T47D (cell line): Measurements from ENCODE around the gene AAK1.
"Not testable (repeated sequence)": the region's sequence is repeated elsewhere in the genome, so short reads cannot be mapped to it uniquely, and the experiment has no call there.

ENCODE experiments used
- DNase-seq, 2 experiments: peaks; one replicate each; pipeline versions ENCODE4 v3.0.0 to v3.0.0-alpha.2; 2011 to 2012; ENCODE audit warnings: low read depth in 1 of 2, low spot score in 1 of 2
- JUND ChIP-seq: IDR thresholded peaks from 2 replicates; pipeline ENCODE4 v1.6.1; 2012; ENCODE audit warnings: low read depth
- in situ Hi-C: cut with HindIII; loops from 2 replicates; pipeline ENCODE4 v1.10.0; 2016; ENCODE audit warnings: low sequenced_read_pairs, low pct_unique_long_range_greater_than_20kb

Gene AAK1

GRCh38 chr2:69566669-69567068 lies 76.9 kb downstream of the AAK1 start:
- in situ Hi-C loops = no loop called here
- TF ChIP-seq JUND = no peak
- no peak for DNase-seq

- in situ Hi-C loops = no loop called here
- peak in 1 of 2 experiments; percentile 55 for DNase-seq
- TF ChIP-seq JUND = no peak
Measured at GRCh38 chr2:69565431-69565839, 78.1 kb downstream of the AAK1 start.

- in situ Hi-C loops = no loop called here
- TF ChIP-seq JUND = no peak
- DNase-seq = no peak
Measured at GRCh38 chr2:69564604-69565003, 78.9 kb downstream of the AAK1 start.

GRCh38 chr2:69563021-69563420 lies 80.5 kb downstream of the AAK1 start:
- no peak for DNase-seq

GRCh38 chr2:69561101-69561500 lies 82.4 kb downstream of the AAK1 start:
- no peak for TF ChIP-seq JUND
- no peak for DNase-seq
- in situ Hi-C loops = no loop called here

More at GRCh38 chr2:69563021-69563420, 80.5 kb downstream of the AAK1 start:
- TF ChIP-seq JUND = no peak
- in situ Hi-C loops = no loop called here

- no peak for TF ChIP-seq JUND
- DNase-seq = no peak
- in situ Hi-C loops = no loop called here
Measured at GRCh38 chr2:69560147-69560482, 83.4 kb downstream of the AAK1 start.

- no peak for TF ChIP-seq JUND
- DNase-seq = peak; percentile 31 to 76
- in situ Hi-C loops = no loop called here
Measured at GRCh38 chr2:69559442-69560146, 83.9 kb downstream of the AAK1 start.

GRCh38 chr2:69556008-69556407 lies 87.5 kb downstream of the AAK1 start:
- DNase-seq = no peak
- no peak for TF ChIP-seq JUND
- in situ Hi-C loops = no loop called here

GRCh38 chr2:69554981-69555380 lies 88.6 kb downstream of the AAK1 start:
- in situ Hi-C loops = no loop called here
- DNase-seq = no peak
- TF ChIP-seq JUND = no peak

- no peak for TF ChIP-seq JUND
- in situ Hi-C loops = no loop called here
- no peak for DNase-seq
Measured at GRCh38 chr2:69554568-69554967, 89.0 kb downstream of the AAK1 start.

GRCh38 chr2:69553991-69554390 lies 89.5 kb downstream of the AAK1 start:
- no peak for DNase-seq
- in situ Hi-C loops = no loop called here
- no peak for TF ChIP-seq JUND

- in situ Hi-C loops, DNase-seq: not testable (repeated sequence)
Measured at GRCh38 chr2:69550511-69550910, 93.0 kb downstream of the AAK1 start.

- no peak for TF ChIP-seq JUND
- in situ Hi-C loops = no loop called here
- no peak for DNase-seq
Measured at GRCh38 chr2:69549421-69549820, 94.1 kb downstream of the AAK1 start.
